ENCODE results near the gene CATSPERE.

GRCh38 chr1:244657421-244657820 is 196.3 kb downstream of the CATSPERE start:
- no peak for TF ChIP-seq NRF1 (conservative IDR thresholded peaks at IDR 0.05; ENCODE audit: low read depth, low read length)
- TF ChIP-seq CHD4 (IDR thresholded peaks at IDR 0.05): no peak
- TF ChIP-seq EED (IDR thresholded peaks at IDR 0.05; ENCODE audit: low read depth): no peak
- no peak for TF ChIP-seq SIN3A (IDR thresholded peaks at IDR 0.05; ENCODE audit: low read depth, low read length)
- TF ChIP-seq CTCF (IDR thresholded peaks at IDR 0.05 in 2 of 3, conservative IDR thresholded peaks at IDR 0.05 in 1 of 3; ENCODE audit: control insufficient read depth in 2 of 3, extremely low read depth in 1 of 3, insufficient read depth in 1 of 3, low read depth in 3 of 3, low read length in 3 of 3): no peak
- TF ChIP-seq MYC (IDR thresholded peaks at IDR 0.05; ENCODE audit: insufficient read depth, insufficient read length, insufficient replicate concordance, low read length, severe bottlenecking): no peak
- TF ChIP-seq POLR2A (IDR thresholded peaks at IDR 0.05; ENCODE audit: low read depth, low read length): no peak
- no peak for TF ChIP-seq POLR2AphosphoS5 (IDR thresholded peaks at IDR 0.05; ENCODE audit: low read length)
- no peak for TF ChIP-seq POU2F2 (IDR thresholded peaks at IDR 0.05; ENCODE audit: borderline replicate concordance, low read depth, low read length)
- TF ChIP-seq CEBPB (IDR thresholded peaks at IDR 0.05; ENCODE audit: borderline replicate concordance in 1 of 2, low read depth in 2 of 2, low read length in 2 of 2): no peak
- no peak for TF ChIP-seq GATAD2B (conservative IDR thresholded peaks at IDR 0.05; ENCODE audit: low read depth)
- TF ChIP-seq MAX (IDR thresholded peaks at IDR 0.05; ENCODE audit: low read depth, low read length): no peak

All from GM12878 (cell line).